Pancreas (tissue), 10 donors: ENCODE results near the gene ARID5A. TPM values are rescaled to one million over a fixed set of nuclear protein-coding genes. Genes with fewer than 3 reads are reported as not detected.
A peak's percentile ranks its signal among the peaks of the same experiment; 100 is the strongest.

ENCODE experiments used
- ATAC-seq, 4 donors: fragments of 200-7000 bp; cut with Tn5 transposase; one replicate each; pipeline versions ENCODE4 v1.8.0 to v1.9.1; 2020; ENCODE audit warnings: mild to moderate bottlenecking in 4 of 4, moderate library complexity in 4 of 4
- DNase-seq, 6 donors: peaks; one replicate each; pipeline ENCODE4 v3.0.0-alpha.2; 2020
- FAIRE-seq: peaks from 2 replicates; lab custom pipeline; 2012; peaks lifted over from hg19 to GRCh38; lab: Jason Lieb, UNC
- H3K27ac ChIP-seq, 4 donors: fragments of 200-600 bp; sonication (generic); 1 replicate in 3 of 4; 2 replicates in 1 of 4; pipeline versions ENCODE4 v1.5.0 to v1.8.0; 2020
- H3K27me3 ChIP-seq, 4 donors: fragments of 200-600 bp; one replicate each; pipeline ENCODE4 v1.8.0; 2021
- H3K36me3 ChIP-seq, 3 donors: fragments of 200-600 bp; sonication (generic) in 1 of 3; one replicate each; pipeline versions ENCODE4 v1.5.0 to v1.8.0; 2020 to 2021
- H3K4me1 ChIP-seq, 3 donors: fragments of 200-600 bp; one replicate each; pipeline ENCODE4 v1.8.0; 2021
- H3K4me3 ChIP-seq, 4 donors: fragments of 200-600 bp; sonication (generic) in 2 of 4; one replicate each; pipeline versions ENCODE4 v1.5.0 to v1.8.0; 2020 to 2021
- H3K9me3 ChIP-seq, 4 donors: fragments of 200-600 bp; one replicate each; pipeline ENCODE4 v1.8.0; 2021
- CTCF ChIP-seq, 4 donors: fragments of 200-600 bp; sonication (generic) in 3 of 4; IDR thresholded peaks; one replicate each; pipeline versions ENCODE4 v1.5.0 to v1.8.0; 2021; ENCODE audit warnings: antibody characterized with exemption in 4 of 4
- WGBS, 2 donors: extraction: QIAGEN DNeasy Blood & Tissue Kit; methylation state at CpG; one replicate each; pipeline ENCODE4 v1.1.7; 2013; 5-methylcytosine and 5-hydroxymethylcytosine counted together
- intact Hi-C, 3 donors: fragments of 100-400 bp; cut with DNase I; formaldehyde crosslinking; loops; one replicate each; pipeline versions ENCODE4 v1.11.1 to v1.14.2; 2022
- polyA plus RNA-seq, 2 donors: library from polyadenylated mRNA; stranded (reverse); fragments of 200-250 nt; gene quantifications; one replicate each; pipeline ENCODE4 v1.2.3, GENCODE V29; 2013
- total RNA-seq, 6 donors: library from RNA; stranded (reverse); fragmentation: NEBNext Ultra II Directional in 4 of 6; extraction: Animal tissue kit (Norgen Biotek cat#: 25700) in 4 of 6; gene quantifications; one replicate each; pipeline versions ENCODE4 v1.2.1 to v1.2.4, GENCODE V29; 2021 to 2023
- donor health status: healthy with polysubstance abuse.
- donor health status: DM: no; HTN: no; CAD: no; lungs with moderate emphysema.
- donor health status: DM: no; HTN: no; CAD: no.
- donor health status: control.
- donor health status: control.
- donor health status: Bipolar disorder and iron deficiency.
- donor health status: DM: yes; HTN: yes; CAD: no.
- donor health status: DM: no; HTN: no; CAD: no.
- donor health status: DM: no; HTN: no; CAD: no.
- donor health status: DM: yes; HTN: yes; CAD: no.

ARID5A gene
- total and polyA plus RNA-seq, 8 donors = 3.3 to 20.7 (median 6.7) TPM

- FAIRE-seq = no peak
These were observed 33.5 kb upstream of the ARID5A start for GRCh38 chr2:96502891-96503636.

GRCh38 chr2:96503637-96504243 is 32.8 kb upstream of the ARID5A start:
- peak overlapping the region; percentile 26 to 80 (median 58) for H3K27ac ChIP-seq
- 61 to 66% methylated on average over 11 to 12 of the region's 12 CpGs for WGBS, 2 donors

More at GRCh38 chr2:96502891-96503636, 33.5 kb upstream of the ARID5A start:
- Histone ChIP-seq H3K4me3 (peak overlapping the region; percentile 16 to 38 (median 24)), H3K27me3 (no peaks in the 10 kb centered on the region), H3K27ac (peak overlapping the region; percentile 37 to 80 (median 58)), H3K9me3 (no peaks in the 10 kb centered on the region), H3K4me1 (peaks cover 0 to 45% (median under 1%) of the 10 kb centered on the region in 3 donors), H3K36me3 (no peaks in the 10 kb centered on the region)
- 51% methylated on average over 13 of the region's 13 CpGs for WGBS, 2 donors
- peak; percentile 57 to 77 (median 70) for ATAC-seq
- DNase-seq = peak; percentile 75 to 90 (median 80)
- TF ChIP-seq CTCF (IDR thresholded peaks at IDR 0.05) = no peak
- intact Hi-C loops = no loop called here

GRCh38 chr2:96505231-96505889 is 31.2 kb upstream of the ARID5A start, which contains the start of gene NEURL3:
Gene NEURL3, minus strand, starts transcription at chr2:96505357. Its CDS starts 71 bp downstream, at chr2:96505286.
- DNase-seq (peak in 4 of 6 donors; percentile 60 to 68 (median 64)), FAIRE-seq (no peak), ATAC-seq (peak; percentile 49 to 70 (median 64))
- Histone ChIP-seq H3K27me3 (no peaks in the 10 kb centered on the region), H3K4me3 (peak within 1 kb of the TSS; percentile 16 to 38 (median 24)), H3K36me3 (no peaks in the 10 kb centered on the region), H3K9me3 (no peaks in the 10 kb centered on the region), H3K4me1 (peaks cover 6 to 49% (median 10%) of the 10 kb centered on the region in 3 donors), H3K27ac (peak within 1 kb of the TSS; percentile 17 to 80 (median 46))
- intact Hi-C loops = no loop called here
- TF ChIP-seq CTCF (IDR thresholded peaks at IDR 0.05) = no peak
- 14 to 18% methylated on average over 9 of the region's 9 CpGs for WGBS, 2 donors

More at GRCh38 chr2:96503637-96504243, 32.8 kb upstream of the ARID5A start:
- FAIRE-seq (no peak), ATAC-seq (no peak), DNase-seq (peak in 1 of 6 donors; percentile 73)
- Histone ChIP-seq H3K4me3 (peak overlapping the region; percentile 16 to 38 (median 24)), H3K27me3 (no peaks in the 10 kb centered on the region), H3K36me3 (no peaks in the 10 kb centered on the region), H3K9me3 (no peaks in the 10 kb centered on the region), H3K4me1 (peaks cover 6 to 45% (median 6%) of the 10 kb centered on the region in 3 donors)
- intact Hi-C loops = no loop called here
- no peak for TF ChIP-seq CTCF (IDR thresholded peaks at IDR 0.05)

- Histone ChIP-seq H3K27me3 (no peaks in the 10 kb centered on the region), H3K4me1 (peaks cover 6 to 49% (median 10%) of the 10 kb centered on the region in 3 donors), H3K9me3 (no peaks in the 10 kb centered on the region), H3K27ac (peak overlapping the region in 3 of 4 donors; percentile 17 to 80 (median 66)), H3K4me3 (peak overlapping the region in 1 of 4 donors; percentile 37), H3K36me3 (no peaks in the 10 kb centered on the region)
- FAIRE-seq (no peak), ATAC-seq (no peak), DNase-seq (peak in 2 of 6 donors; percentile 10 to 48)
- TF ChIP-seq CTCF (IDR thresholded peaks at IDR 0.05) = no peak
- intact Hi-C loops = no loop called here
- 71 to 72% methylated on average over 8 of the region's 8 CpGs for WGBS, 2 donors
These were observed 30.3 kb upstream of the ARID5A start for GRCh38 chr2:96506016-96506906.
